Liver (tissue), 3 donors: ENCODE data around the gene SIRT7.
A peak's percentile ranks its signal among the peaks of the same experiment; 100 is the strongest.
"Not testable (repeated sequence)": the region's sequence is repeated elsewhere in the genome, so short reads cannot be mapped to it uniquely, and the experiment has no call there.

Source experiments
- ATF3 ChIP-seq: IDR thresholded peaks from 2 replicates; pipeline ENCODE4 v1.6.1; 2016; ENCODE audit warnings: antibody characterized with exemption
- JUND ChIP-seq, 2 donors: IDR thresholded peaks; 2 replicates each; pipeline ENCODE4 v1.6.1; 2016; ENCODE audit warnings: antibody characterized with exemption in 2 of 2
- RAD21 ChIP-seq, 2 donors: IDR thresholded peaks; 2 replicates each; pipeline ENCODE4 v1.6.1; 2016; ENCODE audit warnings: antibody characterized with exemption in 2 of 2, mild to moderate bottlenecking in 2 of 2
- TAF1 ChIP-seq: conservative IDR thresholded peaks from 2 replicates; pipeline ENCODE4 v1.6.1; 2016; ENCODE audit warnings: antibody characterized with exemption, mild to moderate bottlenecking
- TF ChIP-seq, protein P1 (sequence below): fragments of 150-350 bp; IDR thresholded peaks from 2 replicates; pipeline ENCODE4 v1.5.1; 2017; ENCODE audit warnings: improper control_type of control experiment, low read depth, low read length; ENCODE audit not compliant: missing input control
- donor health status: healthy.
- donor health status: healthy.

DNA sequence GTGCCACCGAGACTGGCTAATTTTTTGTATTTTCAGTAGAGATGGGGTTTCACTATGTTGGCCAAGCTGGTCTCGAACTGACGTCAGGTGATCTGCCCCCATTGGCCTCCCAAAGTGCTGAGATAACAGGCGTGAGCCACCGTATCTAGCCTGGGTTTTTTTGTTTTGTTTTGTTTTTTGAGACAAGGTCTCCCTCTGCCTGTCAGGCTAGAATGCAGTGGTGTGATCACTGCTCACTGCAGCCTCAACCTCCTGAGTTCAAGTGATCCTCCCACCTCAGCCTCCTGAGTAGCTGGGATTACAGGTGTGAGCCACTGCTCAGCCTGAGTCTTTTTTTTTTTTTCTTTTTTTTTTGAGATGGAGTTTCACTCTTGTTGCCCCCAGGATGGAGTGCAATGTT is 35.5 kb upstream of the SIRT7 start:
- TF ChIP-seq, protein P1, sequence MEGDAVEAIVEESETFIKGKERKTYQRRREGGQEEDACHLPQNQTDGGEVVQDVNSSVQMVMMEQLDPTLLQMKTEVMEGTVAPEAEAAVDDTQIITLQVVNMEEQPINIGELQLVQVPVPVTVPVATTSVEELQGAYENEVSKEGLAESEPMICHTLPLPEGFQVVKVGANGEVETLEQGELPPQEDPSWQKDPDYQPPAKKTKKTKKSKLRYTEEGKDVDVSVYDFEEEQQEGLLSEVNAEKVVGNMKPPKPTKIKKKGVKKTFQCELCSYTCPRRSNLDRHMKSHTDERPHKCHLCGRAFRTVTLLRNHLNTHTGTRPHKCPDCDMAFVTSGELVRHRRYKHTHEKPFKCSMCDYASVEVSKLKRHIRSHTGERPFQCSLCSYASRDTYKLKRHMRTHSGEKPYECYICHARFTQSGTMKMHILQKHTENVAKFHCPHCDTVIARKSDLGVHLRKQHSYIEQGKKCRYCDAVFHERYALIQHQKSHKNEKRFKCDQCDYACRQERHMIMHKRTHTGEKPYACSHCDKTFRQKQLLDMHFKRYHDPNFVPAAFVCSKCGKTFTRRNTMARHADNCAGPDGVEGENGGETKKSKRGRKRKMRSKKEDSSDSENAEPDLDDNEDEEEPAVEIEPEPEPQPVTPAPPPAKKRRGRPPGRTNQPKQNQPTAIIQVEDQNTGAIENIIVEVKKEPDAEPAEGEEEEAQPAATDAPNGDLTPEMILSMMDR = not testable (repeated sequence)
- TF ChIP-seq TAF1; ATF3; JUND (IDR thresholded peaks at IDR 0.05): not testable (repeated sequence)
- TF ChIP-seq RAD21 (IDR thresholded peaks at IDR 0.05) = peak in 1 of 2 donors; percentile 32
